Measurements from ENCODE around the gene OXT.

Gene OXT

DNA sequence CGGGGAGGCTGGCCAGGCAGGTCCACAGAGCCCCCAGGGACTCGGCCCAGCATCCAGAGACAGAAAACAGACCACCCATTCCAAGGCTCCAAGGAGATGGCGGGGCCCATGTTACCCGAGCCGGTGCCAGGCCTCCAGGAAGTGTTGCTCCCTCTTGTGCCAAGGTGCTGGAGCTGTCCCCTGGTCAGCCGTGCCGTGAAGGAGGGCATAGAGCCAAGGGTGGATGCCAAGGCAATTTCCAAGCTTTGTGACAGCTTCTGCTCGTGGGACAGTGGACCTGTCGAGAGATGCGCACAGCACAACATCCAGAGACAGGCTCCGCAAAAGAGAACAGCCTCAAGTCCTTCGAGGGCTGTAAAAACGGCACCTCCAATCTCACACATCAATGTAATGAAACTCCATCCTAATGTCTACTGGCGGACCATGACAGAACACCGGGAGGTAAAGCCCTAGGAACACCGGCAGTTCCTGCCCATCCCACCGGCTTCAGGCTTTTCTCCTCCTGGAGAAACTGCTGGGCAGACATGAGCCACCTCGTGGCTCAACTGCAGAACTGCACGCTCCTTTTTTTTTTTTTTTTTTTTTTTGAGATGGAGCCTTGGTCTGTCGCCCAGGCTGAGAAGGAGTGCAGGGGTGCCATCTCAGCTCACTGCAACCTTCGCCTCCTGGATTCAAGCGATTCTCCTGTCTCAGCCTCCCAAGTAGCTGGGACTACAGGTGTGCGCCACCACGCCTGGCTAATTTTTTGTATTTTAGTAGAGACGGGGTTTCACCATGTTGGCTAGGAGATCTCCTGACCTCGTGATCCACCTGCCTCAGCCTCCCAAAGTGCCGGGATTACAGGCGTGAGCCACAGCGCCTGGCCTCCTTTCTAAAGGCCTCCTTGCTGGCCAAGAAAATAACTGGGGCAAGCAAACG, 44.0 kb downstream of the OXT start:
- peak; percentile 64 for DNase-seq

DNA sequence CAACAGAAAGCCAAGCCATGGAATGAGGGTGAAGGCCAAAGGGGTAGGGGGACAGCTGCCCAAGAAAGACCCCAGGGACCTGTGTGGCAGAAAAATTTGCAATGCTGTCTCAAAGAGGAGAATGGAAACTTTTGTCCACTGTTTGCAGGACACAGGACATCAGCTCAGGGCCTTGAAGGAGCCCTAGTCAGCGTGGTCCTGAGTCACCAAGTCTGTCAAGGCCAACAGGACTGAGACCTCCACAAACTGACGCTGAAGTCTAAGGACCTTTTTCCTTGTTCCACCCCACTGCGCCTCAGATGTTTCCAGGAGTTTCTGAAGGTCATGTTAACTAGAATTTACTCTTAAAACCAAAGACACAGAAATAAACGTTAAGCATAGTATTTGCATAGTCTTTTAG, 44.9 kb downstream of the OXT start:
- DNase-seq = no peak

DNA sequence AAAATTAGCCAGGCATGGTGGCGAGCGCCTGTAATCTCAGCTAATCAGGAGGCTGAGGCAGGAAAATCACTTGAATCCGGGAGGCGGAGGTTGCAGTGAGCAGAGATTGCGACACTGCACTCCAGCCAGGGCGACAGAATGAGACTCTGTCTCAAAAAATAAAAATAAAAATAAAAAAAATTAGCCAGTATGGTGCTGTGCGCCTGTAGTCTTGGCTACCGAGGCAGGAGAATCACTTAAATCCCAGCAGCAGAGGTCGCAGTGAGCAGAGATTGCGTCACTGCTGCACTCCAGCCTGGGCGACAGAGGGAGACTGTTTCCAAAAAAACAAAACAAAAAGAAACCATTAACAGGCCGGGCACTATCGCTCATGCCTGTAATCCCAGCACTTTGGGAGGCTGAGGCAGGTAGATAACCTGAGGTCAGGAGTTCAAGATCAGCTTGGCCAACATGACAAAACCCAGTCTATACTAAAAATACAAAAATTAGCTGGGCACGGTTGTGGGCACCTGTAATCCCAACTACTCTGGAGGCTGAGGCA, 46.5 kb downstream of the OXT start:
- DNase-seq = peak; percentile 63

DNA sequence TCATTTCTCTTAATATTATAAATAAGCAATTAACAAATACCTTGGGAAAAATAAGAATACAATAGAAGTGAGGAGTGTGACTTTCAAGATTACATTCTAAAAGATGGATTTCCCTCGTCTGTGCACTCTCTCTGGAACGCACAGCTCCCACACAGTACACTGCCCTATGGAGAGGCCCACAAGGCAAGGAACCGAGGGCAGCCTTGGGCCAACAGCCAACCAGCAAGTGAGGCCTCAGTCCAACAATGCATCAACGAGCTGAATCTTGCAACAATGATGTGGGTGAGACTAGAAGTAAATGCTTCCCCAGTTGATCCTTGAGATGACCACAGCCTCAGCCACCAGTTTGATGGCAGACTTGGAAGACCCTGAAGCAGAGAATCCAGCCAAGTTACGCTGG, 47.6 kb downstream of the OXT start:
- DNase-seq = no peak

DNA sequence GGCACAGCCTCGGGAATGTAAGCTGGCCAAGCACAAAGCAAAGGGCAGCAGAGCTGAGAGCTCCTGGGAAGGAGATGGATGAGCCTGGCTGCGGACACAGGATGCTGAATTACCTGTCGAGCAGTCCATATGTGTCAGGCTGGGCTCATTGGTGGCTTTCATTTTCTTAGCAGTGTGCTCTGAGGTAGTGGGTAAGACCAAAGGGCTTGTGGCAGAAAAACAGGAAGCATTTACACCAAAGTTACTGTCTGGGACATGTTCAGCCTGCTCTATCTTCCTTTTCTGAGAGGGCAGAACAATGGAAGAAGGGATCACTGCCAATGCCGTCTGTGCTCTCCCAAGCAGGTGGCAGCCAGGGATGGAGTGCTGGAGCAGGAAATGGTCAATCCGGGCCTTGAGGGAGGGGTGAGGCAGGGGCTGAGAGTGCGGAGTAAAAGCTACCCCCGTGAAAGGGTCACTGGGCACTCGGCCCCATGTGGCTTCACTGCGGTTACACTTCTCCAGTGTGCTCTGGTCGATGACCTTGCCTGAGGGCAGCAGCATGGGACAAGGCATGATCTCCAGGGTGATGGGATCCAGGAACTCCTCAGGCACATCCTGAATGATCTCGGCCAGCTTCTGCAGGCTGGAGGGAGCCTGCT, 50.0 kb downstream of the OXT start:
- DNase-seq = no peak
